H9 (cell line): ENCODE data around the gene NECTIN4. TPM values are rescaled to one million over a fixed set of nuclear protein-coding genes. Genes with fewer than 3 reads are reported as not detected.

Experiments used
- DNase-seq: peaks from one replicate; pipeline ENCODE4 v3.0.0-alpha.2; 2017
- H2AFZ ChIP-seq: one replicate; pipeline ENCODE4 v1.6.1; 2013; ENCODE audit warnings: mild to moderate bottlenecking, low read length, control low read depth, moderate library complexity
- H2AK5ac ChIP-seq: 2 replicates; pipeline ENCODE4 v1.6.1; 2013; ENCODE audit warnings: low read length, control low read depth, mixed read lengths; ENCODE audit not compliant: insufficient read length
- H2BK120ac ChIP-seq: one replicate; pipeline ENCODE4 v1.6.1; 2013; ENCODE audit warnings: low read depth, mild to moderate bottlenecking, low read length, control low read depth, inconsistent platforms; ENCODE audit not compliant: poor library complexity, severe bottlenecking
- H2BK12ac ChIP-seq: 2 replicates; pipeline ENCODE4 v1.6.1; 2013; ENCODE audit warnings: low read length, control low read depth, mixed read lengths, low read depth; ENCODE audit not compliant: insufficient read length
- H2BK15ac ChIP-seq: 2 replicates; pipeline ENCODE4 v1.6.1; 2013; ENCODE audit warnings: low read depth, low read length, control low read depth
- H2BK20ac ChIP-seq: one replicate; pipeline ENCODE4 v1.6.1; 2013; ENCODE audit warnings: low read depth, mild to moderate bottlenecking, low read length, control low read depth, inconsistent platforms; ENCODE audit not compliant: poor library complexity, severe bottlenecking
- H2BK5ac ChIP-seq: 2 replicates; pipeline ENCODE4 v1.6.1; 2013; ENCODE audit warnings: low read length, control low read depth, mixed read lengths; ENCODE audit not compliant: insufficient read length
- H3K14ac ChIP-seq: 2 replicates; pipeline ENCODE4 v1.6.1; 2013; ENCODE audit warnings: low read length, control low read depth; ENCODE audit not compliant: insufficient read depth
- H3K18ac ChIP-seq: 2 replicates; pipeline ENCODE4 v1.6.1; 2013; ENCODE audit warnings: low read depth, mild to moderate bottlenecking, mixed read lengths, low read length, control low read depth; ENCODE audit not compliant: insufficient read length
- H3K23ac ChIP-seq: 2 replicates; pipeline ENCODE4 v1.6.1; 2013; ENCODE audit warnings: low read length, control low read depth, mixed read lengths, low read depth; ENCODE audit not compliant: insufficient read length
- H3K23me2 ChIP-seq: 2 replicates; pipeline ENCODE4 v1.6.1; 2013; ENCODE audit warnings: low read depth, mild to moderate bottlenecking, mixed read lengths, low read length, control low read depth; ENCODE audit not compliant: insufficient read length, poor library complexity, severe bottlenecking
- H3K27ac ChIP-seq: 2 replicates; pipeline ENCODE4 v1.5.1; 2013; ENCODE audit warnings: low read length, control low read depth, mixed read lengths, low read depth; ENCODE audit not compliant: insufficient read length
- H3K27me3 ChIP-seq: 2 replicates; pipeline ENCODE4 v1.6.1; 2013; ENCODE audit warnings: low read length, control low read depth, inconsistent platforms; ENCODE audit not compliant: insufficient read depth
- H3K4ac ChIP-seq: 2 replicates; pipeline ENCODE4 v1.6.1; 2013; ENCODE audit warnings: low read depth, mild to moderate bottlenecking, control low read depth, inconsistent platforms, low read length, moderate library complexity
- H3K4me1 ChIP-seq: 2 replicates; pipeline ENCODE4 v1.6.1; 2013; ENCODE audit warnings: low read length, control low read depth, inconsistent platforms; ENCODE audit not compliant: insufficient read depth
- H3K4me2 ChIP-seq: 2 replicates; pipeline ENCODE4 v1.6.1; 2013; ENCODE audit warnings: low read length, control low read depth, mixed read lengths; ENCODE audit not compliant: insufficient read length, insufficient read depth
- H3K56ac ChIP-seq: 2 replicates; pipeline ENCODE4 v1.6.1; 2013; ENCODE audit warnings: low read depth, mild to moderate bottlenecking, mixed read lengths, low read length, control low read depth; ENCODE audit not compliant: insufficient read length
- H3K79me1 ChIP-seq: 2 replicates; pipeline ENCODE4 v1.6.1; 2013; ENCODE audit warnings: low read depth, mild to moderate bottlenecking, moderate library complexity, low read length, control low read depth, inconsistent platforms; ENCODE audit not compliant: insufficient read depth, poor library complexity, severe bottlenecking
- H3K79me2 ChIP-seq: 2 replicates; pipeline ENCODE4 v1.6.1; 2013; ENCODE audit warnings: low read length, control low read depth, inconsistent platforms; ENCODE audit not compliant: insufficient read depth
- H3K9ac ChIP-seq: 2 replicates; pipeline ENCODE4 v1.6.1; 2013; ENCODE audit warnings: low read length, control low read depth, mixed read lengths; ENCODE audit not compliant: insufficient read length; ENCODE audit errors: extremely low read depth
- H3K9me3 ChIP-seq: one replicate; pipeline ENCODE4 v1.6.1; 2013; ENCODE audit warnings: low read depth, low read length, inconsistent platforms; ENCODE audit not compliant: control insufficient read depth
- H3T11ph ChIP-seq: one replicate; pipeline ENCODE4 v1.6.1; 2013; ENCODE audit warnings: mild to moderate bottlenecking, low read length, control low read depth, inconsistent platforms
- H4K20me1 ChIP-seq: one replicate; pipeline ENCODE4 v1.6.1; 2013; ENCODE audit not compliant: control insufficient read depth, insufficient read length, insufficient read depth
- H4K5ac ChIP-seq: 2 replicates; pipeline ENCODE4 v1.6.1; 2013; ENCODE audit warnings: low read depth, mild to moderate bottlenecking, mixed read lengths, low read length, control low read depth; ENCODE audit not compliant: insufficient read length
- H4K8ac ChIP-seq: replicated peaks from 2 replicates; pipeline ENCODE4 v1.6.1; 2013; ENCODE audit warnings: low read length, control low read depth, mixed read lengths, low read depth; ENCODE audit not compliant: insufficient read length
- H4K91ac ChIP-seq: 2 replicates; pipeline ENCODE4 v1.6.1; 2013; ENCODE audit warnings: low read depth, mild to moderate bottlenecking, moderate library complexity, mixed read lengths, low read length, control low read depth; ENCODE audit not compliant: insufficient read length
- H3K27ac Mint-ChIP-seq, 3 experiments: 2 replicates in 2 of 3; 3 replicates in 1 of 3; pipeline ENCODE4 v1.8.0; 2020 to 2021; ENCODE audit warnings: mixed read lengths in 3 of 3, mild to moderate bottlenecking in 1 of 3, moderate library complexity in 1 of 3
- H3K27me3 Mint-ChIP-seq: 2 replicates; pipeline ENCODE4 v1.8.0; 2021; ENCODE audit warnings: low read depth, mild to moderate bottlenecking, moderate library complexity, mixed read lengths
- H3K36me3 Mint-ChIP-seq, 3 experiments: 2 replicates in 2 of 3; 3 replicates in 1 of 3; pipeline ENCODE4 v1.8.0; 2020 to 2021; ENCODE audit warnings: low read depth in 3 of 3, mixed read lengths in 3 of 3; ENCODE audit not compliant: insufficient read depth in 1 of 3
- H3K4me1 Mint-ChIP-seq, 2 experiments: 2 replicates each; pipeline ENCODE4 v1.8.0; 2020; ENCODE audit warnings: mixed read lengths in 2 of 2
- H3K4me3 Mint-ChIP-seq, 2 experiments: 2 replicates in 1 of 2; 3 replicates in 1 of 2; pipeline ENCODE4 v1.8.0; 2020 to 2021; ENCODE audit warnings: mild to moderate bottlenecking in 2 of 2, mixed read lengths in 2 of 2, moderate library complexity in 1 of 2
- H3K9me3 Mint-ChIP-seq, 2 experiments: 2 replicates in 1 of 2; 3 replicates in 1 of 2; pipeline ENCODE4 v1.8.0; 2020; ENCODE audit warnings: mild to moderate bottlenecking in 2 of 2, mixed read lengths in 2 of 2, moderate library complexity in 1 of 2
- WGBS: extraction: QIAGEN DNeasy Blood & Tissue Kit; methylation state at CpG from one replicate; pipeline ENCODE4 v1.1.7; 2013; ENCODE audit warnings: missing lambda C conversion rate, low lambda C conversion rate, mixed read lengths; ENCODE audit not compliant: insufficient read length; ENCODE audit errors: extremely low coverage; 5-methylcytosine and 5-hydroxymethylcytosine counted together
- total RNA-seq: library from RNA; stranded (reverse); gene quantifications from 2 replicates; pipeline ENCODE4 v1.2.1, GENCODE V29; 2021
- TF ChIP-seq, protein P1 (sequence below): fragments of 200-600 bp; sonication (generic); conservative IDR thresholded peaks from 3 replicates; pipeline ENCODE4 v1.8.0; 2021; ENCODE audit warnings: antibody characterized with exemption, mild to moderate bottlenecking

The NECTIN4 gene
- total RNA-seq, 1 experiment from 2014 or later, result 0.33 TPM

DNA sequence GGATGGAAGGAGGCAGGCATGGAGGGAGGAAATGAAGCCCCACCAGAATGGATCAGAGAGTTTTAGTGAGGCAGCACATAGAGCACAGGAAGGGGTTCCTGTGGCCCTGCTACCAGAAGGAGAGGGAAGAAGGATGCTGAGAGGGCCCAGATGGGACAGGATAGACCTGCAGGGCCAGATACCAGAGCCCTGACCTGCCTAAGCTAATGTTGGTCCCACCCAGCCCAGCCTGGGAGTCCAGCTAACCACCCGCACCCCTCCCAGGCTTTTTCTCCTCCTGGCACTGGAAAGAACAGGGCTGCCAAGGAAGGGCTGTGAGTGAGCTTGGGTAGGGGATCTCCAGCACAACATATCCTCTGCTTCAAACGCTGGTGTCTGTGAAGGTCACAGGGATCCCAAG lies 6.9 kb downstream of the NECTIN4 start:
- no peaks in the 10 kb centered on the region for H4K20me1 ChIP-seq
- H3K4me1 ChIP-seq, result no peaks in the 10 kb centered on the region
- H3K27me3 ChIP-seq, result no peaks in the 10 kb centered on the region
- H4K5ac ChIP-seq, result no peak overlapping the region
- H3K9me3 Mint-ChIP-seq, result no peaks in the 10 kb centered on the region
- no peak overlapping the region for H3K18ac ChIP-seq
- H2AFZ ChIP-seq, result no peak overlapping the region
- H2BK12ac ChIP-seq, result no peak overlapping the region
- no peak overlapping the region for H4K91ac ChIP-seq
- no peaks in the 10 kb centered on the region; the same call in 1 of the 2 replicates for H3K27me3 Mint-ChIP-seq
- H3K9me3 ChIP-seq, result no peaks in the 10 kb centered on the region
- peaks cover 51 to 52% of the 10 kb centered on the region in 2 experiments for H3K4me1 Mint-ChIP-seq
- H3K36me3 Mint-ChIP-seq, result no peaks in the 10 kb centered on the region
- H3K56ac ChIP-seq, result no peak overlapping the region
- H3K4ac ChIP-seq, result no peak overlapping the region
- H3K4me2 ChIP-seq, result no peak overlapping the region
- H2BK120ac ChIP-seq, result no peak overlapping the region
- no peak overlapping the region for H3K14ac ChIP-seq
- TF ChIP-seq, protein P1, sequence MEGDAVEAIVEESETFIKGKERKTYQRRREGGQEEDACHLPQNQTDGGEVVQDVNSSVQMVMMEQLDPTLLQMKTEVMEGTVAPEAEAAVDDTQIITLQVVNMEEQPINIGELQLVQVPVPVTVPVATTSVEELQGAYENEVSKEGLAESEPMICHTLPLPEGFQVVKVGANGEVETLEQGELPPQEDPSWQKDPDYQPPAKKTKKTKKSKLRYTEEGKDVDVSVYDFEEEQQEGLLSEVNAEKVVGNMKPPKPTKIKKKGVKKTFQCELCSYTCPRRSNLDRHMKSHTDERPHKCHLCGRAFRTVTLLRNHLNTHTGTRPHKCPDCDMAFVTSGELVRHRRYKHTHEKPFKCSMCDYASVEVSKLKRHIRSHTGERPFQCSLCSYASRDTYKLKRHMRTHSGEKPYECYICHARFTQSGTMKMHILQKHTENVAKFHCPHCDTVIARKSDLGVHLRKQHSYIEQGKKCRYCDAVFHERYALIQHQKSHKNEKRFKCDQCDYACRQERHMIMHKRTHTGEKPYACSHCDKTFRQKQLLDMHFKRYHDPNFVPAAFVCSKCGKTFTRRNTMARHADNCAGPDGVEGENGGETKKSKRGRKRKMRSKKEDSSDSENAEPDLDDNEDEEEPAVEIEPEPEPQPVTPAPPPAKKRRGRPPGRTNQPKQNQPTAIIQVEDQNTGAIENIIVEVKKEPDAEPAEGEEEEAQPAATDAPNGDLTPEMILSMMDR, result no peak
- no peak overlapping the region for H3K27ac ChIP-seq
- no CpG with 5 or more reads among the region's 2 CpGs for WGBS
- H2AK5ac ChIP-seq, result no peak overlapping the region
- no peaks in the 10 kb centered on the region for H3K79me1 ChIP-seq
- H3K79me2 ChIP-seq, result no peaks in the 10 kb centered on the region
- H2BK20ac ChIP-seq, result no peak overlapping the region
- H3K4me3 Mint-ChIP-seq, result no peak overlapping the region
- no peak for DNase-seq
- H3K23me2 ChIP-seq, result no peaks in the 10 kb centered on the region
- H4K8ac ChIP-seq, result no peak overlapping the region
- H2BK5ac ChIP-seq, result no peak overlapping the region
- no peak overlapping the region for H2BK15ac ChIP-seq
- no peak overlapping the region for H3T11ph ChIP-seq
- H3K9ac ChIP-seq, result no peak overlapping the region
- H3K23ac ChIP-seq, result no peak overlapping the region
- no peak overlapping the region for H3K27ac Mint-ChIP-seq
